Tibial nerve (tissue), 4 donors: Measurements from ENCODE around the gene CPZ.

ENCODE experiments used
- CTCF ChIP-seq, 5 experiments: fragments of 200-600 bp in 3 of 5; fragments of 450-650 bp in 2 of 5; sonication (generic) in 3 of 5; IDR thresholded peaks; one replicate each; pipeline ENCODE4 v1.5.1; 2016 to 2019; ENCODE audit warnings: antibody characterized with exemption in 5 of 5, mild to moderate bottlenecking in 3 of 5, moderate library complexity in 2 of 5
- EP300 ChIP-seq, 2 donors: sonication (generic); formaldehyde crosslinking; IDR thresholded peaks; one replicate each; pipeline ENCODE4 v1.6.1; 2017; ENCODE audit warnings: antibody characterized with exemption in 2 of 2, mild to moderate bottlenecking in 1 of 2

DNA sequence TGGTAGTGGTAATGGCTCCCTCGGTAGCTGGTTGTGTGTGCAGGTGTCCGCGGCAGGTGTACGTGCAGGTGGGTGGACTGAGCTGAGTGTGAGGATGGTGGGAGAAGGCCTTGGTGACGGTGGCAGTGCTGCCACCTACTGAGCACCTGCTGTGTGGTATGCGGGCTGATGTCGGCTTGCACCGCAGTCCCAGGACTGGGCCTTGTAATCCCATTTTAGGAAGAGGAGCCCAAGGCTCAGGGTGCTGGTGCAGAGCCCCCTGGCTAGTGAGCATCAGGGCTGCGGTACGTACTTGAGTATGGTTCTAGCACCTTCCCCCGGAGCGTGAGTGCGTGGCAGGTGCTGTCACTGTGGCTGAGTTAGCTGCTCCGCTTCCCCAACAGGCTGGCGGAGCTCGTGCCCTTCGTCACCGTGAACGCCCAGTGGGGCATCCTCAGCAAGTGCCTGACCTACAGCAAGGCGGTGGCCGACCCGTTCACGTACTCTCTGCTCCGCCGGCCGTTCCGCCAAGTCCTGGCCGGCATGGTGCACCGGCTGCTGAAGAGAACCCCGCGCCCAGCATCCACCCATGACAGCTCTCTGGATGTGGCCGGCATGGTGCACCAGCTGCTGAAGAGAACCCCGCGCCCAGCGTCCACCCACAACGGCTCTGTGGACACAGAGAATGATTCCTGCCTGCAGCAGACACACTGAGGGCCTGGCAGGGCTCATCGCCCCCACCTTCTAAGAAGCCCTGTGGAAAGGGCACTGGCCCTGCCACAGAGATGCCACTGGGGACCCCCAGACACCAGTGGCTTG is 5.7 kb upstream of the CPZ start:
- TF ChIP-seq CTCF (IDR thresholded peaks at IDR 0.05): no peak
- TF ChIP-seq EP300 (IDR thresholded peaks at IDR 0.05): no peak
